22Rv1 (cell line): Measurements from ENCODE around the gene BMPR2.
"Not testable (repeated sequence)": the region's sequence is repeated elsewhere in the genome, so short reads cannot be mapped to it uniquely, and the experiment has no call there.

Experiments
- ZFX ChIP-seq: fragments of 450-650 bp; IDR thresholded peaks from 2 replicates; pipeline ENCODE4 v1.6.1; 2017; ENCODE audit warnings: antibody characterized with exemption, borderline replicate concordance
- TF ChIP-seq, protein P1 (sequence below): fragments of 450-650 bp; IDR thresholded peaks from 2 replicates; pipeline ENCODE4 v1.5.1; 2017; ENCODE audit warnings: mild to moderate bottlenecking

DNA sequence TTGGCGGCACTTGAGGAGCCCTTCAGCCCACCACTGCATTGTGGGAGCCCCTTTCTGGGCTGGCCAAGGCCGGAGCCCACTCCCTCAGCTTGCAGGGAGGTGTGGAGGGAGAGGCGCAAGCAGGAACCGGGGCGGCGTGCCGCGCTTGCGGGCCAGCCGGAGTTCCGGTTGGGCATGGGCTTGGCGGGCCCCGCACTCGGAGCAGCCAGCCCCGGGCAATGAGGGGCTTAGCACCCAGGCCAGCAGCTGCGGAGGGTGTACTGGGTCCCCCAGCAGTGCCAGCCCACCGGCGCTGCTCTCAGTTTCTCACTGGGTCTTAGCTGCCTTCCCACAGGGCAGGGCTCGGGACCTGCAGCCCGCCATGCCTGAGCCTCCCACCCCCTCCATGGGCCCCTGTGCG is 127.1 kb downstream of the BMPR2 start:
- TF ChIP-seq, protein P1, sequence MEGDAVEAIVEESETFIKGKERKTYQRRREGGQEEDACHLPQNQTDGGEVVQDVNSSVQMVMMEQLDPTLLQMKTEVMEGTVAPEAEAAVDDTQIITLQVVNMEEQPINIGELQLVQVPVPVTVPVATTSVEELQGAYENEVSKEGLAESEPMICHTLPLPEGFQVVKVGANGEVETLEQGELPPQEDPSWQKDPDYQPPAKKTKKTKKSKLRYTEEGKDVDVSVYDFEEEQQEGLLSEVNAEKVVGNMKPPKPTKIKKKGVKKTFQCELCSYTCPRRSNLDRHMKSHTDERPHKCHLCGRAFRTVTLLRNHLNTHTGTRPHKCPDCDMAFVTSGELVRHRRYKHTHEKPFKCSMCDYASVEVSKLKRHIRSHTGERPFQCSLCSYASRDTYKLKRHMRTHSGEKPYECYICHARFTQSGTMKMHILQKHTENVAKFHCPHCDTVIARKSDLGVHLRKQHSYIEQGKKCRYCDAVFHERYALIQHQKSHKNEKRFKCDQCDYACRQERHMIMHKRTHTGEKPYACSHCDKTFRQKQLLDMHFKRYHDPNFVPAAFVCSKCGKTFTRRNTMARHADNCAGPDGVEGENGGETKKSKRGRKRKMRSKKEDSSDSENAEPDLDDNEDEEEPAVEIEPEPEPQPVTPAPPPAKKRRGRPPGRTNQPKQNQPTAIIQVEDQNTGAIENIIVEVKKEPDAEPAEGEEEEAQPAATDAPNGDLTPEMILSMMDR, result not testable (repeated sequence)
- not testable (repeated sequence) for TF ChIP-seq ZFX
